LHCN-M2 (cell line): ENCODE results near the gene GMPR2. TPM values are rescaled to one million over a fixed set of nuclear protein-coding genes. Genes with fewer than 3 reads are reported as not detected.
"Not testable (repeated sequence)": the region's sequence is repeated elsewhere in the genome, so short reads cannot be mapped to it uniquely, and the experiment has no call there.

Source experiments
- DNase-seq: peaks from one replicate; pipeline ENCODE4 v3.0.0-alpha.2; 2012; ENCODE audit warnings: low read depth
- total RNA-seq: library from RNA; depleted of rRNA; stranded (reverse); fragments of >200 nt; gene quantifications from 2 replicates; pipeline ENCODE4 v1.2.3, GENCODE V29; 2014

Gene GMPR2
- total RNA-seq, 1 experiment from 2014 or later: 83.1 TPM

DNA sequence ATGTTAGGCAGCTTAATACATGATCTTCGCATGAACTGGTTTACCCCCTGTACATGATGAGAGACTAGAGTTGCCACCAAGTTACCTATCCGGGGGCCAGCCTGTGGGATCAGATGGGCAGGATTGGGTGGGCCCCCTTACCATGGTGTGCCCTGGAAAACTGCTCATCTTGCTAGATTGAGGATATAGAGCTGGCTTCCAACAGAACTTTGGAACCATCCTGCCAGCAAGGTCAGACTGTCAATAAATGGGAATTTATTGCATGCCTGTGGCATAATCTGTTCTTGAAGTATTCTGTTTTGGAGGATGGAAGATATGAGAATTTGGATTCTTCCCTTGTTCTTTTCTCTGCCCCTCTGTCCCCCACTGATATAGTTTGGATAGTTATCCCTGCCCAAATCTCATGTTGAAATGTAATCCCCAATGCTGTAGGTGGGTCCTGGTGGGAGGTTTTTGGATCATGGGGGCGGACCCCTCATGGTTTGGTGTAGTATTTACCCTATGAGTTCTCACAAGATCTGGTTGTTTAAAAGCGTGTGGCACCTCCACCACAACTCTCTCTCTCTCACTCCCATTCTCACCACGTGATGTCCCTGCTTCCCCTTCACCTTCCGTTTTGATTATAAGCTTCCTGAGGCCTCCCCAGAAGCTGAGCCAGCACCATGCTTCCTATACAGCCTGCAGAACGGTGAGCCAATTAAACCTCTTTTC, 33.8 kb upstream of the GMPR2 start:
- DNase-seq: no peak

- not testable (repeated sequence) for DNase-seq
Measured at GRCh38 chr14:24202538-24202937, 30.2 kb upstream of the GMPR2 start.

GRCh38 chr14:24203249-24203886, 29.4 kb upstream of the GMPR2 start:
- not testable (repeated sequence) for DNase-seq

DNA sequence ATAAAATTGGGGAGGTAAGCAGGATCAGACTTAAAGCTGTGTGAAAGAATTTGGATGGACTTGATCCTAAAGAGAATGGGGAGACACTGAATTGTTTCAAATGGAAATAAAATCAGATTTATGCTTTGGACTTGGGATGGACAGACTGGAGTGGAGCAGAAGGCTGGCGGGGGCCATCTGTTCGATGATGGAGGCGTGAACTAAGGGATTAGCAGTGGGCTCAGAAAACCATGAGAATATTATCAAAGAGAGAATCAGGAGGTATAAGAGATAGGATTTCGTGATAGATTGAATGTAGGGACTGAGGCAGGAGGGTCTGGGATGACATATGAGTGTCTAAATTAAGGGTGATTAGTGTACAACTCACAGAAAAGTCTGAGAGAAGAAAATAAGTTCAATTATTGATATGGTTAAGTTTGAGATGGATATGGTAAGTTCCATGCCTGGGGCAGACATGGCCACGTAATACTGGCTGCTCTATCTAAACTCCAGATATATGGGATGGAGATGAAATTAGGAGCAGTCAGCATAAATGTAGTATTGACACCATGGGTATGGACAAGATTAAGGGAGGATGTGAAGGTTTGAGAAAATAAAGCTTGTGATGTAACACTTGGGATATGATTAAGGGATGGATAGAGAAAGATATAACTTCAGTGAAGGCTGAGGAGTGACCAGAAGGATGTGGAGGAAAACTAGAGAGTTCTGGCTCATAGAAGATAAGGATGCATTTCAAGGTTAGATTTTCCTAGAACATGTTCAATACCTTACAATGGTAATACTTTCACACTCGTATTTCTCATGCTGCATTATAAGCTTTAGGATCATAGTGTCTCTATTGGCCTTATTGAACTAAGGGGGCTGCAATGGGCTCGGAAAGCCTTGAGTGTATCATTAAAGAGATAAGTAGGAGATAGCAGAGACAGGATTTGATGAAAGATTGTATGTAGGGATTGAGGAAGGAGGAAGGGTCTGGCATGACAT, 28.3 kb upstream of the GMPR2 start:
- no peak for DNase-seq

GRCh38 chr14:24206260-24207103, 26.2 kb upstream of the GMPR2 start:
- DNase-seq: no peak

DNA sequence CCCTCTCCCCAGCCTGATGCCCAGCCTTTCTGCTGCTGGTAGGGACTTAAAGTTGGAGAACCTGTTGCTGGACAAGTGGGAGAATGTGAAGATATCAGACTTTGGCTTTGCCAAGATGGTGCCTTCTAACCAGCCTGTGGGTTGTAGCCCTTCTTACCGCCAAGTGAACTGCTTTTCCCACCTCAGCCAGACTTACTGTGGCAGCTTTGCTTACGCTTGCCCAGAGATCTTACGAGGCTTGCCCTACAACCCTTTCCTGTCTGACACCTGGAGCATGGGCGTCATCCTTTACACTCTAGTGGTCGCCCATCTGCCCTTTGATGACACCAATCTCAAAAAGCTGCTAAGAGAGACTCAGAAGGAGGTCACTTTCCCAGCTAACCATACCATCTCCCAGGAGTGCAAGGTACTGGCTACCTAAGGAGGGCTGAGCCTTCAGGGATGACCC, 25.6 kb upstream of the GMPR2 start:
- DNase-seq: no peak

- no peak for DNase-seq
Measured at GRCh38 chr14:24207625-24208024, 25.1 kb upstream of the GMPR2 start.

DNA sequence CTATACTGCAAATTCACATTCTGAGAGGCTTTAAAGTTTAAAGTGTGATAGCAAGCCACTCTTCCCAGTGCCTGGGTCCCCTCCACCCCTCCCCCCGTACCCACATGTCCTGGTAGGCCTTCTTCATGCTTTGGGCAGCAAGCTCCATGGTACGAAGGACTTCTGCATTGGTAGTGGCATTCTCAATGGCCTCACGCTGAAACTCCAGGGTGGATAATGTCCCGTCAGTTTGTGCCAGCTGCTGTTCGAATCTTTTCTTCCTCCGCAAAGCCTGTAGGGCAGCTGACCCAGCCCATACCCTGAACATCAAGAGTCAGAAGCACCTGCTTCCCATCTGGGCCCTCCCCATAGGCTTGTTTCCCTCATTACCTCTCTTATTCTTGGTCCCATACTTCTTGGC, 21.4 kb upstream of the GMPR2 start:
- no peak for DNase-seq

DNA sequence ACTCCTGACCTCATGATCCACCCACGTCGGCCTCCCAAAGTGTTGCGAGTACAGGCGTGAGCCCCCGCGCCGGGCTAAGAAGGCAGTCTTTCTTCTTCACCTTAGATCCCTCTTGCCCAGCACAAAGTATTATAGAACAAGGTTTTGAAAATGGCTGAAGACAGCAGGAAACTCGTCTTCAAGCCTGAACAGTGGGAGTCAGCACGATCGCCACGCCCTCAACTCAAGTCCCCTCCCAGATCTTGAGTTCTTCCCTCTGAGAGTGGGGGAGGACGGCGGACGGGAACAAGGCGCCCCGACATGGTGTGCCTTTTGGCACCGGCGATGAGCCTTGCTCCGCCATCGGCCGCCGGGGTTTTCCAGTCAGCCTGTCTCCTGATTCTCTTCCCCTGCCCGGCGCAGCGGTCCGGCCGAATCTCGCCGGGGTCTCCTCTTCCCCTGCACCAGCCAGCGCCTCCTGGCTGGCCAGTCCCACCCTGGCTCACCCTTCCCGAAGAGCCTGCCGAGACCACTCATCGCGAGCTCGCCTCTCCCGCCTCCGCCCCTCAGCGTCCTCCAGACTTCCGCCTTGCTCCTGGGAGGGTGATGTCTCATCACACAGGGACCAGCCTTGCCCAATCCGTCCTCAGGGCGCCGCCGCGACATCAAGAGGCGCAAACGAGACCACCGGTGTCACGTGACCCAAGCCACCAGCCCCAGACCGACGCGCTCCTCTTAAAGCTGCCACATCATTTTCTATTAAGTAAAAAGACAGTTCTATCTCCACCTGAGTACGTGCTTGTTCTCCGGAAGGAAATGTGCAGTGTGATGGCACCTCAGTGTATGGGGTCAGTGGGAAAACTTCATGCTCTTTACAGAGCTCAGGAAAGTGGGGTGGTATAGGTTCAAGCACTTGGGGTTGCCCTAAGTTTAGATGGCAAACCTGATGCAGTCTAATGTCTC, 19.5 kb upstream of the GMPR2 start, which contains the start of gene CHMP4A:
Gene CHMP4A, minus strand, starts transcription at position 565 of the 942 bp plus-strand sequence. Its CDS starts 49 bp downstream, at position 516.
- peak; percentile 98 for DNase-seq

DNA sequence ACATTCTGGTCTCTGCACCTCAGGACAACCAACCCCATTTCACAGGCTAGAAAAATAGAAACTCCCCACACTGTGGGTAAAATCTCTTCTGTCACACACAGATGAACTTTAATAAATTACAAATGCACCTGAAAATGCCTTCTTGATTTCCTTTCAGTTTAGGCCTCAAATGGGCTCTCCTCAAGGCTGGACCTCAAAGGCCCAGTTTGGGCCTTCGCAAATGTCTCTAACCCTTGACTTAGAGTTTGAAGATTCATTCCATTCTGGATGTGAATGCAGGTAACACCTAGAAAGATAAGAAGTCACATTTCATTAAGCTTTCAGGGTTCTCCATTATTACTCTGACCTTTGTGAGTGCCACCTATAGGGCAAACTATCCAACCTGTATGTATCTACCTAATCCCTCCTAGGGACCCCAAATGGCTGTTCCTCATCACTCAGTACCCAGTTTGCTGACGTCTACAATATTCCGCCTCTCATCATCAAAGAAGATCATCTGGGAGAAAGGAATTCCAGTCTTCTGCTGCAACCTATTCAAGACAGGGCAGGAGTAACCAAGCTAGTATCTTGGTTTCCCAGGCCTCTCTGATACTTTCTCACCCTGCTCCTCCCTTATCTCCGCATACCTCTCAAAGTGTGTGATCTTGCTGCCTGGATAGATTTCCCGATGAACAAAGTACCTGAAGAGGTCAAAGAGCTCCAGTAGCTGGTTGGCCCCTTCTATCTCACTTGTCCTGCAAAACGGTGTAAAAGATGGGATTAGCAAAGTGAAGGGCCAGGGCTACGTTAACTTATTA, 18.7 kb upstream of the GMPR2 start:
- DNase-seq: no peak

GRCh38 chr14:24215495-24216344, 17.0 kb upstream of the GMPR2 start, which contains the start of gene MDP1:
TSS of gene MDP1 (minus strand) at chr14:24216066. CDS start at chr14:24215955, 111 bp downstream.
- peak; percentile 86 for DNase-seq

DNA sequence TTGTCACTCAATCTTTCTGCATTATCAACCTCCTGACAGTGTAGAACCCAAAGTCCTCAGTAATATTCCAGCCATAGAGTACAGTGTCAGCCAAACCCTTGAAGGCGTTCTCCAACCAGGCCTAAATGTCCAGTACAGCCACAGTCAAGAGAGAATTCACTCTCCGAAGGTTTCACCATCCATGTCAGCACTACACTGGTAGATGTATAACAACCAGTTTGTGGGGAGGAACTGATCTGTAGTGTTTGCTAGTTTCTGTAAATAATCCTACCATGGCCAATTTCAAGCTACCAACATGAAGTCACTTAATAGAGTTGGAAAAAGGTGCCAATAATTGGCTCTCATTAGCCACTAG, 16.4 kb upstream of the GMPR2 start:
- DNase-seq: no peak

GRCh38 chr14:24216876-24217275, 15.9 kb upstream of the GMPR2 start:
- not testable (repeated sequence) for DNase-seq

- no peak for DNase-seq
Measured at GRCh38 chr14:24219080-24219479, 13.6 kb upstream of the GMPR2 start.

DNA sequence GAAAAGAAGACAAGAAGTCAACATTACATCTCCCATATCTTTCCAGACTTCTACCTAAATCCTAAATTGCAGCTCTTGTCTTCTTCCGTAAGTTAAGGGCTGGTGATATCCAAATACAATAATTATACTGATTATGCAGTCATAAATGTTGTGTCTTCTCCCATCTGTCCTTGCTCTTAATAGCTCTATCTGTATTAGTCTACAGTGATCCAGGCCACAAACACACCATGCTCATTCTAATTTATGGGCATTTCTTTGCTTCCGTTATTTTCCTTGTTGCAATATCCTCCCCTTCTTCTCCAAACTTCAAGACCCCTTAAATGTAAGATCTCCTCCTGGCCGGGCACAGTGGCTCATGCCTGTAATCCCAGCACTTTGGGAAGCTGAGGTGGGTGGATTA, 13.2 kb upstream of the GMPR2 start:
- DNase-seq: no peak

GRCh38 chr14:24222987-24223386, 9.7 kb upstream of the GMPR2 start:
- DNase-seq: not testable (repeated sequence)

DNA sequence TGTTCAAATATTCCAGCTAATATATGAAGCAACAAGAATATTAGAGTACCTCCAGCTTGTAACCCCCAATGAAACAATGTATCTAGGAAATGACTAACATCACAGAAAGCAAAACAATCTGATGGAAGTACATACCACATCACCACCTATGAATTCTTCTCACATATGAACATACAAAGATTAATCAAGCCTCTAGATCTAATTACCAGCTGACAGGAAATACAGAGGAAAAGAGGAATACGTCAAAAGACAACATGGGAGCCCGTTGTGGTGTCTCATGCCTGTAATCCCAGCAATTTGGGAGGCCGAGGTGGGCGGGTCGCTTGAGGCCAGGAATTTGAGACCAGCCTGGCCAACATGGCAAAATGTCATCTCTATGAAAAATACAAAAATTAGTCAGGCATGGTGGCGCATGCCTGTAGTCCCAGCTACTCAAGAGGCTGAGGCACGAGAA, 8.1 kb upstream of the GMPR2 start:
- peak; percentile 83 for DNase-seq

DNA sequence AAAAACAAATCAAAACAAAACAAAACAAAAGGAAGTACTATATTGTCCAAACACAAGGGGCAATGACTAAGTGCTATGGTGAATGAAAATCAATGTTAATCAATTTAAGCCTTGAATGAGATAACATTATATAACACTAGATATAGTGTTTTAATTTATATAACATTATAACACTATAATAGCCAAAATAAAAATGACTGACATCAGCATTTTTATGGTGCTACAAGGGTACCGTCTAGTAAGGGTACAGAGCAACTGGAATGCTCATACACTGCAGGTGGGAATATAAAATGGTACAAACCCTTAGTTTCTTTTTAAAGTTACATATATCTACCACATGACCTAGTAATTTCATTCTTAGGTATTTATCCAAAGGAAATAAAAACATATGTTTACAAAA, 6.3 kb upstream of the GMPR2 start:
- DNase-seq: no peak
